Cardiac septum (tissue), 1 donor: Measurements from ENCODE around the gene VPS50. TPM values are rescaled to one million over a fixed set of nuclear protein-coding genes. Genes with fewer than 3 reads are reported as not detected.

ENCODE experiments used
- DNase-seq: peaks from one replicate; pipeline ENCODE4 v3.0.0-alpha.2; 2020; ENCODE audit warnings: low spot score
- intact Hi-C: fragments of 100-400 bp; cut with DNase I; formaldehyde crosslinking; loops from one replicate; pipeline ENCODE4 v1.14.0; 2022
- total RNA-seq: library from RNA; stranded (reverse); fragmentation: NEBNext Ultra II Directional; extraction: Animal tissue kit (Norgen Biotek cat#: 25700); gene quantifications from one replicate; pipeline ENCODE4 v1.2.1, GENCODE V29; 2021
- donor health status: DM: no; HTN: no; CAD: no.

VPS50 gene
- total RNA-seq, 1 donor from 2014 or later: 14.4 TPM

DNA sequence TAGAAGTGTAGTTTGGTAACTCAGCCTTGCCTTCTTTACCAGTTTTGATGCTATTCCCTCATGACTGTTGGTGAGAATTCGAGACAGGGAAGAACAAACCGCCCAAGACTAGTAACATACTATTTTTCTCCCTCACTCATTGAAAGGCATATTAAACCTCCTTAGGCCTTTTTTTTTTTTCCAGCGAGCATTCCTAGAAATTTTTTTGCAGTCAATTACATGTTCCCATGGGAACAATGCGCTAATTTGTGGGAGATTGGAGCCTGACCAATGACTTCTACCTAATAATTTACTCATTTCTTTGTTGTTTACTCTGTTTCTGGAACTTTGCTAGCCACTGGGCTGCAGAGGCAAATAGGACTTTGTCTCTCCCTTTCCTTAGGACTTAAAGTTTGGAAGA is 6.0 kb downstream of the VPS50 start:
- DNase-seq: no peak
- intact Hi-C loops: no loop called here

DNA sequence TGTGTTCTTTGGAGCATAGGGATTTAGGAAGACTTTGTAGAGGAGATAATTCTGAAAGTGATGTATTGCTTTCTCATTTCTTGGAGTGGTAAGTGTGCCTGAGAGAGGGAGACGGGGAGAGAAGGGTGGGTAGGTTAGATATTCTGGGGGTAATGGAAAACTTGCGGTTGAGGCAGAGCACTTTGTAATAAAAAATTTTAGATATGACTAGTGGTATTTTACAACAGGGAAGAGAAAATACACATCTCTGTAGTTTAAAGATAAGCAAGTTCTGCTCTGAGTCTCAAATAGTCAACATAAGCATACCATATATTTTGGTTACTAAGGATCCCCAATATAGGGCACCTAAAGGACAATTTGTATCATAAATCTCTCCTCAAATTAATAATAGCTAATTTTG is 6.6 kb downstream of the VPS50 start:
- DNase-seq: no peak
- intact Hi-C loops: no loop called here

DNA sequence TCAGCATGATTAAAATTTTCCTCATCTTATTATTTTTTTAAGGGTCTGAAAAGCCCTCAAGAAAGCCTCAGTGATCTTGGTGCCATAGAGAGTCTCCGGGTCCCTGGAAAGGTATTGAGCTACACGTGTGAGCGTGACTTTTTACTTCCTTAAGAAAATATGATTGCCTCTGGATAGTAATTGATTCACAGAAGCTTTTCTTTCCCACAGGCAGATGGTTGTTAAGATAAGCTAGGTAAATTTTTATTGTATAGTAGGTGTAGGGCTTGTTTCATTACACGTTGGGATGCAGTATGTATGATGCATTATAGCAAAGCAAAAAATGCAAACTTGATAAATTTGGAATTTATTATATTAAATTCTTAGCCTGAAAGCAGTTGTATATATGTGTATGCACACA is 7.7 kb downstream of the VPS50 start:
- intact Hi-C loops: no loop called here
- DNase-seq: no peak

DNA sequence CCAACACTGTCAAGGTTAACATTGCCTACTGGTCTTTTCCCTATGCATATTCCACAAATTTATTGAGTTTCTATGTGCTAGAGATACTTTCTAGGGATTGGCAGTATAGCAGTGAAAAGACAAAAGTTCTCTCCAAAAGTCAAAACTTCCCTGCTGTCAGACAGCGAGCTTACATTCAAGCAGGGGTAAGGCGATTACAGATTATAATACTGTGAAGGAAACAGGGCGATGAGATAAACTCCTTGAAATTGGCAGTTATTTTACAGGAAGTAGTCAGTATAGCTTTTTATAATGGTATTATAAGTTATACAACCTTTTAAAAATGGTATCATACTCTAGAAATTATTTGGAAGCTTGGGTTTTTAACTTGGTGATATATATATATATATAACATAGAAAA is 9.9 kb downstream of the VPS50 start:
- DNase-seq: no peak
- intact Hi-C loops: no loop called here

DNA sequence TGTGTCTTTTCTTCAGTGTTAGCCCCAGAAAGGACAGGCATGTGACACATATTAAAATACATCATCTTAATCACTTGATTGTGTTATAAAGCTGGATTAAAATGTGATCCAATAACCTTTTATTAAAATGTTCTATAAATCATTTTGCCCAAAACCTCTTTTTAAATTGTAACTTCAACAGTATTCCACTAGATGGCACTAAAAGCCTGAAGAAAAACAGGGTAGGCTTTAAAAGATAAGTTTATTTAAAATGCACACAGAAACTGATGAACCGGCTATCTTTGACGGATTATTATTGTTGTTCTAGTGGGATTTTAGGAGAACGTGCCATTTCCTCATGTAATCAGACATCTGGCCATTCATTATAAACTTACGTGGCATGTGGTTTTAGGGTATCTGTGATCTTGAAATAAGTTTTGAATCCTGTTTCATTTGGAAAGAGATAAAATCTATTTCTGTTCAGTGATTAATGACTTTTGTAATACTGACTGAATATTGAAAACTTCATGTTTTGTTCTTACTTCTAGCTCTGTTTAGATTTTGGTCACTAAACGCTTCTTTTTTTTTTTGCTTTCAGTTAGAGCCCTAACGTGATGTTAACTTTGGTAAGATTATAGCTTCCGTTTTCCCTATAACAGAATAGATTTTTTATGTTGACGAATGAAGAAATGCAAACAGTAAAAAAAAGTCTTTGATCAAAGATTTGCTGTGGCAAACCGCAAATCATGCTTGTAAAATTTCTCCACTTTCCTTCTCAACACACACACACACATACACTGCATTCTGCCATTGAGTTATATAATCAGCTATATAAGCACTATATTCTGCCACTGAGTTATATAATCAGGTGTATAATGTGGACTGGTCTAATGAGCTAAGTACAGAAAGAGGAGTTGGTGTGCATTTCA is 13.6 kb downstream of the VPS50 start:
- DNase-seq: no peak
- intact Hi-C loops: loop anchor here (5.0 kb wide), 1 partner anchor 307 kb away; no protein-coding TSS in a partner anchor

DNA sequence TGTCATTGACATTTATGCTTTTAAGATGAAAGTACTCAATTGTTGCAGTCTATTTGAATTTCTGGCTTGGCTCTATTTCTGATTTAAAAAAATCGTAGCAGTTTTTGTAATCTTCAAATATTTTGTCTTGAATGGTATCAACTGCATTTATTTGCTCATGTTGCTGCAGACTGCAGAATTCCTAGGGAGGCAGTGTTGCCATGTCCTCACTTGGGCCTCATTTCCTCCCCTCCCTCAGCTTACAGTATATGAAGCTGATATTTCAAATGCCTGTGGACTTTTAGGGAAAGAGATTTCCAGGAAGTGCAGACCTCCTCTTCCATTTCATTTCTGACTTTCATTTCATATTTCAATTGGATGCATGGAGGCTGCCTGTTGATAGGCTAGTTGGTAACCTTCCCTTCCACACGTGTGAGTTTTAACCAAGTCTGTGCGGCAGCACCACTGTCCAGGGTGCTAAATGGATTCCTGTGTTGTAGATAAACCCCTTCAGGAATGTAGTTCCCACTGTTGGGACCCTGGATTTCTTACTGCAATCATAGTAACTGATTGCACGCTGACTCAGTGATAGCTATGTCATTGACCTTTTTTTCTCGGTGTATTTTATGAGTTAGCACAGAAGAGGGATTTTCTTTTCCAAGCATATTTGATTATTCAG is 17.5 kb downstream of the VPS50 start:
- no peak for DNase-seq
- intact Hi-C loops: loop anchor here (5.0 kb wide), 1 partner anchor 303 kb away; no protein-coding TSS in a partner anchor

DNA sequence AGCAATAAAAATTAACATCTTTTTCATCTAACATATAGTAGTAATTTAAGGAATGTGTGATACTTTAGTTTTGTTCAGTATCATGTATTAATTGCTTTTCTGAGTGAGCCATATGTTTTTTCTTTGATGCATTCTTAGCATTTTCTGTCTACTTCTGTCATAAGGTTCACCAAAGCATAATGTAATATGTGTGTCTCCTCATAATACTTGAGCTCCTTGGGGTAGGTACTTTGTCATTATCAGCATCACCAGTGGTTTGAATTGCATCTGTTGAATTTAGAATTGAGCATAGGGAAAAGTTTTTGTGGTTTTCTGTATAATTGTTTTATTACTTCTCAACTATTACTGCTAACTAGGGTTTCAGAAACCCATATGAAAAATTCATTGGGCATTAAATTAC is 26.5 kb downstream of the VPS50 start:
- DNase-seq: no peak
- intact Hi-C loops: no loop called here

DNA sequence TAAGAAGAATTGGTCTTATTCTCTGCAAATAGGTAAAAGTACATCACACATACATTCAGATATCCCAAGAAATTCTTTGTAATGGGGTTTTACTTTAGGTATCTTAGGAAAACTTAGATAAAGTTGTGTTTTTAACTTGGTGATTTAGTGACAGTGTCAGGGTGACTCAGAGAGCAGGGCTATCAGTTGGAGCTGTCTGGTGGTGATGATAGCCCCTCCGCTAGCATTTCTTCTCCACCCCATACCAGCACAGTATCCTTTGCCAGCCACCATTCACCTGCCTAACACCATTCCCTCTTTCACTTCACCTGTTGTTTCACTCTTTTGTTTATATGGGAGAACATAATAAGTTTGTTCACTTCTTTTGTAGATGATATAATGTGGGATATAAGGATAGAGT is 30.4 kb downstream of the VPS50 start:
- DNase-seq: no peak
- intact Hi-C loops: no loop called here

DNA sequence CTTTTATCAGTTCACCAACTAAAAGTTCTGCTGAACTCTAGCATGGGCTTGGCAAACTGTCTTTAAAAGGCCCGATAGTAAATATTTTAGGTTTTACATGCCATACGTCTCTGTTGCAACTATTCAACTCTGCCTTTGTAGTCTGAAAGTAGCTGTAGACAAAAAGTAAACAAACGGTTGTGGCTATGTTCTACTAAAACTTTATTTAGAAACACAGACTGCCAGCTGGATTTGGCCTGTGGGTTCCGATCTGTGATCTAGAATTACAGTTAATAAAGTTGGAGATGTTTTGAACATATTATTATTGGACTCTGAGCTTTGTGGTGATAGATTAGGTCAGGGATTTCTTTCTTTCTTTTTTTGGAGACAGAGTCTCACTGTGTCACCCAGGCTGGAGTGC is 33.1 kb downstream of the VPS50 start:
- DNase-seq: no peak
- intact Hi-C loops: no loop called here

DNA sequence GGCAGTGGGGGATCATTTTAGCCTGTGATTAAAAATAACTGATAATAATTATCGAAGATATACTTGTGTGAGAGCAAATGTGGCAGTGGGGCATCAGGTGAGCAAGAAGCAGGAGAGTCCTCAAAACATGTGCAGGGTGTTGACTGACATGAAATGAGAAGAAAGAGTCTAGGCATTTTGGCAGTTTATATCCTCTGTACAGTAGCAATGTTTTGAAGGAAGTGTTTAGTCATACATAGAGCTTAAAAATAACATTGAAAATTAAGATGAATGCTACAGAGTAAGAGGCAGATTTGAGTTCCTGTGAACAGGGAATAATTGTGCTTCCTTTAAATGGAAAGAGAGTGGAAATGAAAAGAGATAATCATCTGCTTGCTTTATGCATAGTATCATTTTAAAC is 47.4 kb downstream of the VPS50 start:
- intact Hi-C loops: no loop called here

DNA sequence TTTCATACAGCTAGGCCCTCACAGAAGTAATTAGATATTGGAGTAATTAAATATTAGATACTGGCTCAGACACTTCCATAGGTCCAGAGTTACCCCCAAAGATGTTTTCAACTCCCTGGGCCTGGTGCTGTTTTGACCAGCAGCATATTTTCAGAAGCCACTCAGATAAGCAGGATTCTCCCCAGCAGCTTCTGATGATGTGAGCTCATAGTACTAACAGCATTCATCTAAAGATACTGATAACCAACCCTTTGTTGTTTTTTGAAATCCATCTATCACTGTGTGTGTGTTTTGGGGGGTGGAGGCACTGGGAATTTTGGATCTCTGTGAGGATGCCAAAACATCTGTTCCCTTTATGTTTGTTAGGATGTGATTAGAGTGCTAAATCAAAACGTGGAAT is 52.7 kb downstream of the VPS50 start:
- intact Hi-C loops: no loop called here
- no peak for DNase-seq

More for the DNA sequence above, 47.4 kb downstream of the VPS50 start:
- DNase-seq: no peak

DNA sequence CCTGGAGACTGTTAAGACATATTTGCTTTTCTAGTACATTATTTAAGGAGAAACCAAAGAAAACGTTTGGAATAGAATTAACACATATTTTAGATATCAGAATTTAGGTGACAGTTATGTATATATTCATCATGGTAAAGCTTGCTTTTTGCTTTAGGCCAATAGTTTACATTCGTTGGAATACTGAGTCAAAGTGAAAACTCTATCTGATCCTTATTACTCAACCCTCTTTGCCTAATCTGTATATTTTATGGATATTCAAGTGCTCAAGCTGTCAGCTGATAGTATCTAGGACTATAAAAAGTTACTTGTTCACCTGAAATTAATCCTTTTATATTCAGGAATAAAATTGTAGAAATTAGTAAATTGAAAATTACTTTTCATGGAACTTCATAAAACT is 61.1 kb downstream of the VPS50 start:
- intact Hi-C loops: no loop called here
- no peak for DNase-seq

DNA sequence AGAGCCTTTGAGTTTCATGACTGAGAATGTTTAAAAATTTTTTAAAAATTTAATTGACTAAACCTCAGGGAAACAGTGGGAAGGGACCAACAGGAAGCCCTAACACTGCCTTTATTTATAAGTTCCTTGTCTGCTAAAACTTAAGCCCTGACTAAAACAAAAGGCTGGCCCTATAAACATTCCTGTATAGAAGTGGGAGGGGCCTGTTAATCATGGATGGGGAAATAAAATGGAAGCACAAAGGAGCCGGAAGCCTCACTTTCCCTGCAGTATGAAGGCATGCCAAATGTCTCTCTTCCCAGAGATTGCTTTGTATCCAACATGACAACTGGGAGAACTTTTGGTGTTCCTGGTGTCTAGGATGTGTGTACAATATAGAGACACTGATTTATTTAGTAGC is 66.0 kb downstream of the VPS50 start:
- intact Hi-C loops: no loop called here
- DNase-seq: no peak

DNA sequence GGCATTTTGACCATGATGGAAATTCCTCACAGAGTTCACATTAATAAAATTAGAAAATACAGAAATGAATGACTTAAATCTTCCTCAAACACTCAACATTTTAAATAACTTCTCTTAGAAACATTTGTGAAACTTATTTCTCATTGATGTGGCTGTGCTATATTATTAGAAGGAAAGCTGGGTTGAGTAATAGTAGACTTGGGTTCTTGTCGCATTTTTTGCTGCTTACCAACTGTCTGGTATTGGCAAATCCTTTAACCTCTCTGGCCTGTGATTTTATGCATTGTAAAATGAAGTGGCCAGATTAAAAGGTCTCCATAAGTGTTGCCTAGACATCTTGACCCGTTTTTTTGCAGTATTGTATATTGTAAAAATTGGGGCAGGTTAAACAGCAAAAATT is 66.5 kb downstream of the VPS50 start:
- DNase-seq: no peak
- intact Hi-C loops: no loop called here

DNA sequence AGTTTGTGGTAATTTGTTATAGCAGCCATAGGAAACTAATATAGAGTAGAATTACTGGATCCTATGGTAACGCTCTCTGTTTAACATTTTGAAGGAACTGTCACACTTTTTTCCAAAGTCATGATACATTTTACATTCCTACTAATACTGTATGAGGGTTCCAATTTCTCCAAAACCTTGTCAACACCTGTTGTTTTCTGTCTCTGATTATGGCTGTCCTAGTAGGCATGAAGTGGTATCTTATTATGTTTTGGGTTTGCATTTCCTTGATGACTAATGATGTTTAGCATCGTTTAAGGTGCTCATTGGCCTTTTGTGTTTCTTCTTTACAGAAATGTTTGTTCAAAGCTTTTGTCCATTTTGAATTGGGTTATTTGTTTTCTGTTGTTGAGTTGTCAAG is 69.6 kb downstream of the VPS50 start:
- no peak for DNase-seq
- intact Hi-C loops: no loop called here

DNA sequence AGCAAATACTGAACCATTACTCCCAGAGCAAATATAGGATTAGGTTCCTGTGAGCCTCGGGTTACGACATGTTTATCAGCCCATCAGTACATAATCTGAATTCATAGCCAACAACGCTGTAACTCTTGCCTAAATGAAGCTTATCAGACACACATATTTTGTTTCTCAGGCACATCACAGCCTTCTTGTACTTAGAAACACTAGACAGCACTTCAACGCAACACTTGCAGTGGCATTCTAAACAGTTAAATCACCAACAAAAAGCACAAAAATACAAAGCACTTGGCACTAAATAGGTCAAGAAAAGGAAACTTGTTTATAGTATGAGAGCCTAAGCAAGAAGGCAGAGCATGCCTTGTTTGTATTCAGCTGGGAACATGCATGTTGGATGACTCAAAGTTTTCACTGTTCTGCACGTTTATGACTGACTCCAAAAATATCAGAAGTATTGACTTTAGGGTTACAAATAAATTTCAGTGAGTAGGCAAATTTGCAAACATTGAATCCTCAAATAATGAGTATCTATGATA is 75.0 kb downstream of the VPS50 start:
- no peak for DNase-seq

DNA sequence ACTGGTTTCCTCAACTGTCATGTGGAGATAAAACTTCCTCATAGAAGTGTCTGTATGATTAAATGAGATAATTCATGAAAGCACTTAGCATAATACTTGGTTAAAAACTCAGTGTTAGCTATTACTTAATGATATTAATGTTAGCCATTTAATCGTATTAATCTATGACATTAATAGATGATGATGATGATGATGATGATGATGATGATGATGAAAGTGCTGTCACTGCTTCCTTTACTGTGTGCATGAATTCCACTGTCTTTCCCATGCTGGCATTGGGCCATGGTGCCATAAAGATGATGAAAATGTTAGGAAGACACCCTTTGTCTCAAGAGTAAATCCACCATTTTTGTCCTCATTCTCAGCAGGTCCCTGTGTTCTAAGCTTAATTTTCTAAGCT is 75.8 kb downstream of the VPS50 start:
- intact Hi-C loops: no loop called here
- DNase-seq: no peak

More for the DNA sequence above, 75.0 kb downstream of the VPS50 start:
- intact Hi-C loops: no loop called here

DNA sequence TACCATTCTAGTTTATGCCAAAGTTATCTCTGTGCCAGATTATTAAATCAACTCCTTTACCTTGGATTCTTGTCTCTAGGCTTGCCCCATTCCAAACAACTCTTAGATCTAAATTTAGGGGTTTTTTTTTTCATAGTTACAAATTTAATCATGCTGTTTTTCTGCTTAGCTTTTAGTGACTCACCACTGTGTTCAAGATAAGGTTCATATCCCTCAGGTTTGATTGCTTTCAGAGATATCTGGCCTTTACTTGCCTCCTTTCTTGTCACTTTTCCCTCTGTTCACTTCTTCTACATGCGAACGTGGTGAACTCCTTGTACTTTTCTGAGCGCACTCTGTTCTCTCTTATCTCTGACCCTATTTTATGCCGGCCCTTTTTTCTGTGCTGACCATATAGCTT is 78.2 kb downstream of the VPS50 start:
- DNase-seq: no peak
- intact Hi-C loops: no loop called here

DNA sequence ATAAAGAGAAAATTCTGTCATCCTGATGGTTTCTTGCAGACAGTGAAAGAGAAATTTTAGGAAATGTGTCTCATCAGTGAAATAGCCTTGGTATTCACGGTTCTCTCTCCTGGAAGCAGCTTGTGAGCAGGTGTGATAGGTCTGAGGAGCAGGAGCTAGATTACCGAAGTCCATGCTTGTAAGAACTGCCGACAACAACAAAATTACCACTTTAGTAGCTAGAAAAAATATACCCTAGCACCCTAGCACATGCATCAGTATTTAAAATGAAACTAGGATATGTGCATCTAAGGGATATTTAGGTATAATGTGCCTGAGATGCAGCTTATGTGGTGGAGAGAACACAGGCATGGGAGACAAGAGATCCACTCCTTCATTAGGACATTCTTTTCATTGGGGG is 82.3 kb downstream of the VPS50 start:
- no peak for DNase-seq
- intact Hi-C loops: no loop called here

DNA sequence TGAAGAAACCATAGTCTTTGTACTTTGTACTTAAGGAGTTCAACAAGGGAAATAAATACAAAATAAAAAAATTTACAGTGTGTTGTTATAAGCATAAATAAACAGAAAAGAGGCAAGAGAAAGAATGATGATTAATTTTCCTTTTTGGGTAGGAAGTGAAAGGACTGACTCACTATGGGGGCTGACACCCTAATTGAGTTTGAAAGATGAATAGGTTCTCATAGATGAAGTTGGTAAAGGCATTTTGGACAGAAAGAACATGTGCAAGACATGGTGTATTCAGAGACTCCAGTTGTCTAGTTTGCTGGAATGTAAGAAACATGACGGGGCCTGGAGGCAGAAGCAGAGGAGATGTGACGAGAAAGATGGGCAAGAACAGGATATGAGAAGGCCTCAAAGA is 83.7 kb downstream of the VPS50 start:
- no peak for DNase-seq
- intact Hi-C loops: no loop called here

DNA sequence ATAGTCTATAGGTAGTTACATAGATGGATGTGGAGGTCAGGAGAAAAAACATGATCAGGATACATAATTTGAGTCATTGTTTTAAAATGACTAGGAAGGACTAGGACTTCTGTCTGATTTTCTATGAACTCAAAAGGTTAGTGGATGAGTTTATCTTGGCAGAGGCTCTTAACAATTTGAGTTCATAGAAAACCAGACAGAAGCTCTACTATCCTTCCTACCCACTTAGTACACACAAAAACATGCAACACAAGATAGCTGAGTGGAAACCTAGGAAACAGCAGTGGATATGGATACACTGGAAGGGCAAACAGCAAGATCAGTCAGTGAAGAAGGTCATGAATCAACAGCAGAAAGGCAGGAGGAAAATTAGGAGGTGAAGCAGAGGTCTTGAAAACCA is 84.6 kb downstream of the VPS50 start:
- intact Hi-C loops: no loop called here
- DNase-seq: no peak
